Activated naive CD4-positive, alpha-beta T cell treated with anti-CD3 and anti-CD28 coated beads, Interleukin-2, amount 10 ng/mL, durations not matched to agents 5 hours and 36 hours (primary cell): ENCODE data around the gene CCL4L2. TPM values are rescaled to one million over a fixed set of nuclear protein-coding genes. Genes with fewer than 3 reads are reported as not detected.

Source experiments
- total RNA-seq, 2 experiments: library from RNA; stranded (reverse); gene quantifications; one replicate each; pipeline ENCODE4 v1.2.3, GENCODE V29; 2021

CCL4L2 gene
- not detected for total RNA-seq

GRCh38 chr17:36210439-36211211, at the start of gene CCL4L2:
CCL4L2 (plus strand) TSS chr17:36211063.

GRCh38 chr17:36176536-36176935, 34.3 kb upstream of the CCL4L2 start, which contains the start of gene TBC1D3B:
TBC1D3B (minus strand) TSS chr17:36176636; CDS start chr17:36175050, 1,586 bp downstream.

Other genes with a start within 250 kb of the CCL4L2 start
- not detected for gene CCL16, start 229.6 kb upstream of the CCL4L2 start, total RNA-seq
- gene CCL14, start 224.3 kb upstream of the CCL4L2 start, total RNA-seq = not detected
- not detected for gene CCL15, start 209.5 kb upstream of the CCL4L2 start, total RNA-seq
- not detected for gene CCL23, start 193.1 kb upstream of the CCL4L2 start, total RNA-seq
- not detected for gene CCL18, start 146.8 kb upstream of the CCL4L2 start, total RNA-seq
- gene CCL3, start 120.9 kb upstream of the CCL4L2 start, total RNA-seq = 1 to 10 TPM; 7.3 to 8.8 TPM
- gene CCL4, start 107.2 kb upstream of the CCL4L2 start, total RNA-seq = 1 to 10 TPM; 3.1 to 3.6 TPM
- gene TBC1D3B, start 34.4 kb upstream of the CCL4L2 start, total RNA-seq = 1 to 10 TPM; 8.1 to 8.4 TPM
- gene CCL3L1, start 14.3 kb upstream of the CCL4L2 start, total RNA-seq = under 1 TPM in 1 of 2 experiments, not detected in 1; 0.28 TPM
- gene TBC1D3I, start 53.5 kb downstream of the CCL4L2 start, total RNA-seq = under 1 TPM; 0.17 to 0.18 TPM
- not detected for gene TBC1D3G, start 112.8 kb downstream of the CCL4L2 start, total RNA-seq
- gene TBC1D3H, start 177.4 kb downstream of the CCL4L2 start, total RNA-seq = under 1 TPM in 1 of 2 experiments, not detected in 1; 0.30 TPM